ENCODE data around the gene DBP. TPM values are rescaled to one million over a fixed set of nuclear protein-coding genes. Genes with fewer than 3 reads are reported as not detected.
A peak's percentile ranks its signal among the peaks of the same experiment; 100 is the strongest.

DBP gene
- total and polyA plus RNA-seq, 4 donors: 6.8 to 16.8 (median 9.8) TPM

- peaks cover 0 to 24% (median 6%) of the 10 kb centered on the region in 5 donors for H3K4me1 ChIP-seq (ENCODE audit: control insufficient read depth in 5 of 5, insufficient read depth in 5 of 5, low read length in 5 of 5)
- WGBS, 2 donors: 35 to 39% methylated on average over 8 of the region's 8 CpGs
- DNase-seq: peak in 1 of 3 donors; percentile 59
- H3K27ac ChIP-seq (ENCODE audit: low read depth in 1 of 2, low read length in 1 of 2): peak overlapping the region; percentile 35 to 85
- no peak overlapping the region for H3K4me3 ChIP-seq
- H3K9ac ChIP-seq (ENCODE audit: insufficient read depth in 1 of 2, low read length in 2 of 2): peak overlapping the region; percentile 51 to 87
- no peak for TF ChIP-seq CTCF (IDR thresholded peaks at IDR 0.05; ENCODE audit: control extremely low read depth, extremely low read depth)
- peaks cover 0 to 13% (median 2%) of the 10 kb centered on the region in 4 donors for H3K36me3 ChIP-seq (ENCODE audit: control insufficient read depth in 4 of 4, insufficient read depth in 4 of 4, low read length in 4 of 4)
- no peaks in the 10 kb centered on the region for H3K9me3 ChIP-seq (ENCODE audit: control insufficient read depth in 4 of 4, insufficient read depth in 3 of 4, low read length in 3 of 4)
- ATAC-seq (ENCODE audit: insufficient read depth, low FRiP score): no peak
- H3K27me3 ChIP-seq (ENCODE audit: control insufficient read depth in 3 of 3, insufficient read depth in 3 of 3, low read length in 2 of 3): no peaks in the 10 kb centered on the region
These were observed 13.6 kb downstream of the DBP start for GRCh38 chr19:48623556-48624066.

- no peak for ATAC-seq (ENCODE audit: insufficient read depth, low FRiP score)
- H3K9ac ChIP-seq (ENCODE audit: insufficient read depth in 1 of 2, low read length in 2 of 2): peak overlapping the region; percentile 76 to 95
- H3K4me3 ChIP-seq: peak overlapping the region; percentile 60
- no peaks in the 10 kb centered on the region for H3K27me3 ChIP-seq (ENCODE audit: control insufficient read depth in 3 of 3, insufficient read depth in 3 of 3, low read length in 2 of 3)
- peaks cover 9 to 55% (median 22%) of the 10 kb centered on the region in 5 donors for H3K4me1 ChIP-seq (ENCODE audit: control insufficient read depth in 5 of 5, insufficient read depth in 5 of 5, low read length in 5 of 5)
- DNase-seq: peak in 2 of 3 donors; percentile 53
- peaks cover 13 to 36% (median 23%) of the 10 kb centered on the region in 4 donors for H3K36me3 ChIP-seq (ENCODE audit: control insufficient read depth in 4 of 4, insufficient read depth in 4 of 4, low read length in 4 of 4)
- H3K9me3 ChIP-seq (ENCODE audit: control insufficient read depth in 4 of 4, insufficient read depth in 3 of 4, low read length in 3 of 4): no peaks in the 10 kb centered on the region
- WGBS, 2 donors: 31 to 34% methylated on average over 6 of the region's 6 CpGs
- no peak for TF ChIP-seq CTCF (IDR thresholded peaks at IDR 0.05; ENCODE audit: control extremely low read depth, extremely low read depth)
- peak overlapping the region; percentile 86 to 96 for H3K27ac ChIP-seq (ENCODE audit: low read depth in 1 of 2, low read length in 1 of 2)
These were observed 17.2 kb downstream of the DBP start for GRCh38 chr19:48619692-48620585.

GRCh38 chr19:48618916-48619691, 18.1 kb downstream of the DBP start, which contains the start of the genes RPL18 and SPHK2:
TSS of gene RPL18 (minus strand) at chr19:48619178. CDS start at chr19:48619143, 35 bp downstream.
TSS of gene SPHK2 (plus strand) at chr19:48619506. CDS start at chr19:48620515, 1,009 bp downstream.
- Histone ChIP-seq H3K27me3 (ENCODE audit: control insufficient read depth in 3 of 3, insufficient read depth in 3 of 3, low read length in 2 of 3) (no peaks in the 10 kb centered on the region), H3K27ac (ENCODE audit: low read depth in 1 of 2, low read length in 1 of 2) (peak within 1 kb of the TSS; percentile 86 to 96), H3K9ac (ENCODE audit: insufficient read depth in 1 of 2, low read length in 2 of 2) (peak within 1 kb of the TSS; percentile 97 to 99), H3K4me3 (peak within 1 kb of the TSS; percentile 93), H3K4me1 (ENCODE audit: control insufficient read depth in 5 of 5, insufficient read depth in 5 of 5, low read length in 5 of 5) (peaks cover 5 to 51% (median 19%) of the 10 kb centered on the region in 5 donors), H3K36me3 (ENCODE audit: control insufficient read depth in 4 of 4, insufficient read depth in 4 of 4, low read length in 4 of 4) (peaks cover 13 to 38% (median 24%) of the 10 kb centered on the region in 4 donors), H3K9me3 (ENCODE audit: control insufficient read depth in 4 of 4, insufficient read depth in 3 of 4, low read length in 3 of 4) (no peaks in the 10 kb centered on the region)
- peak; percentile 87 for ATAC-seq (ENCODE audit: insufficient read depth, low FRiP score)
- 0 to 1% methylated on average over 69 of the region's 69 CpGs for WGBS, 2 donors
- DNase-seq: peak; percentile 100
- no peak for TF ChIP-seq CTCF (IDR thresholded peaks at IDR 0.05; ENCODE audit: control extremely low read depth, extremely low read depth)
